GM13976 (cell line): ENCODE measurements around the gene NELL1.

ENCODE experiments used
- DNase-seq: peaks from one replicate; pipeline ENCODE4 v3.0.0; 2012; ENCODE audit warnings: low spot score
- CTCF ChIP-seq: IDR thresholded peaks from 2 replicates; pipeline ENCODE4 v1.5.1; 2012; ENCODE audit warnings: borderline replicate concordance, mild to moderate bottlenecking; ENCODE audit not compliant: insufficient read depth; ENCODE audit errors: extremely low read depth, missing control alignments, control extremely low read depth
- in situ Hi-C: fragments of 300-500 bp; cut with MboI; formaldehyde crosslinking; loops from one replicate; pipeline ENCODE4 v1.12.0; 2022; ENCODE audit warnings: low sequenced_read_pairs, mixed read lengths, inconsistent platforms; ENCODE audit not compliant: unreplicated experiment

Gene NELL1

GRCh38 chr11:20658135-20658534 is 11.3 kb upstream of the NELL1 start:
- in situ Hi-C loops, result no loop called here
- TF ChIP-seq CTCF, result no peak

GRCh38 chr11:20661445-20661844 is 7.9 kb upstream of the NELL1 start:
- in situ Hi-C loops, result no loop called here
- no peak for DNase-seq
- TF ChIP-seq CTCF, result no peak

More at GRCh38 chr11:20658135-20658534, 11.3 kb upstream of the NELL1 start:
- no peak for DNase-seq

GRCh38 chr11:20661850-20662249 is 7.5 kb upstream of the NELL1 start:
- TF ChIP-seq CTCF, result no peak
- in situ Hi-C loops, result no loop called here
- DNase-seq, result no peak

GRCh38 chr11:20668131-20668809 is 1.1 kb upstream of the NELL1 start:
- TF ChIP-seq CTCF, result no peak
- in situ Hi-C loops, result no loop called here
- no peak for DNase-seq

- DNase-seq, result no peak
- in situ Hi-C loops, result no loop called here
- TF ChIP-seq CTCF, result no peak
These were observed 666 bp downstream of the NELL1 start for GRCh38 chr11:20669820-20670684.

GRCh38 chr11:20670932-20671403 is 1.6 kb downstream of the NELL1 start:
- in situ Hi-C loops, result no loop called here
- TF ChIP-seq CTCF, result no peak
- no peak for DNase-seq
